H1 (cell line): ENCODE results near the gene PARK7. TPM values are rescaled to one million over a fixed set of nuclear protein-coding genes. Genes with fewer than 3 reads are reported as not detected.

Experiments used
- ATF2 ChIP-seq: IDR thresholded peaks from 2 replicates; pipeline ENCODE4 v1.6.1; 2012; ENCODE audit warnings: low read length, inconsistent platforms
- BRCA1 ChIP-seq: IDR thresholded peaks from 2 replicates; pipeline ENCODE4 v1.6.1; 2012; ENCODE audit warnings: low read depth, low read length, improper control_type of control experiment
- RAD21 ChIP-seq, 2 experiments: IDR thresholded peaks in 1 of 2; conservative IDR thresholded peaks in 1 of 2; 2 replicates each; pipeline ENCODE4 v1.6.1; 2011; ENCODE audit warnings: low read depth in 2 of 2, low read length in 2 of 2, improper control_type of control experiment in 1 of 2, inconsistent platforms in 1 of 2, mild to moderate bottlenecking in 1 of 2, moderate library complexity in 1 of 2
- SIX5 ChIP-seq: IDR thresholded peaks from 2 replicates; pipeline ENCODE4 v1.6.1; 2011; ENCODE audit warnings: mild to moderate bottlenecking, low read depth, low read length
- polyA plus RNA-seq, 7 experiments: library from polyadenylated mRNA; depleted of rRNA in 3 of 7; stranded (reverse) in 5 of 7; unstranded in 2 of 7; fragments of >200 nt in 5 of 7; fragments of 200-250 nt in 2 of 7; gene quantifications; 1 replicate in 5 of 7; 2 replicates in 1 of 7; 4 replicates in 1 of 7; pipeline versions ENCODE4 v1.2.1 to v1.2.3, GENCODE V29; 2011 to 2013; ENCODE audit warnings: missing spikeins in 2 of 7, mixed read lengths in 2 of 7
- total RNA-seq: library from RNA; stranded (reverse); fragmentation: NEBNext Ultra II Directional; extraction: Animal tissue kit (Norgen Biotek cat#: 25700); gene quantifications from 2 replicates; pipeline ENCODE4 v1.2.1, GENCODE V29; 2021

The PARK7 gene
- total and polyA plus RNA-seq, 2 of the 8 experiments (the other 6 are each of a cell fraction or from before 2014, with no cell fraction given) = 206 to 383 TPM

GRCh38 chr1:8010080-8010664 lies 48.7 kb downstream of the PARK7 start (continued):
- TF ChIP-seq ATF2 (no peak), SIX5 (no peak), RAD21 (IDR thresholded peaks at IDR 0.05 in 1 of 2, conservative IDR thresholded peaks at IDR 0.05 in 1 of 2; ENCODE audit: low read depth in 2 of 2, low read length in 2 of 2) (no peak), BRCA1 (no peak)
